GM19023 (cell line): ENCODE results near the gene IL26.

Experiments used
- ATAC-seq: cut with Tn5 transposase; IDR thresholded peaks from one replicate; pipeline ENCODE4 v1.9.1; 2021; ENCODE audit warnings: mild to moderate bottlenecking, moderate library complexity; ENCODE audit not compliant: unreplicated experiment

The IL26 gene

GRCh38 chr12:68225576-68226476, at the start of gene IL26:
Gene IL26 (minus strand): TSS chr12:68225810. CDS start chr12:68225756, 54 bp downstream.
- ATAC-seq, result no peak

GRCh38 chr12:68272732-68273131, 47.1 kb upstream of the IL26 start:
- no peak for ATAC-seq

GRCh38 chr12:68271346-68271745, 45.7 kb upstream of the IL26 start:
- ATAC-seq, result no peak

GRCh38 chr12:68270358-68270757, 44.7 kb upstream of the IL26 start:
- ATAC-seq, result no peak

GRCh38 chr12:68269779-68270178, 44.2 kb upstream of the IL26 start:
- no peak for ATAC-seq

- no peak for ATAC-seq
Observed at GRCh38 chr12:68268967-68269366, 43.4 kb upstream of the IL26 start.

- ATAC-seq, result no peak
Observed at GRCh38 chr12:68267892-68268396, 42.3 kb upstream of the IL26 start.

- ATAC-seq, result no peak
Observed at GRCh38 chr12:68264857-68265256, 39.2 kb upstream of the IL26 start.

GRCh38 chr12:68264158-68264855, 38.7 kb upstream of the IL26 start:
- no peak for ATAC-seq

- no peak for ATAC-seq
Observed at GRCh38 chr12:68263366-68263765, 37.8 kb upstream of the IL26 start.

- no peak for ATAC-seq
Observed at GRCh38 chr12:68261896-68262295, 36.3 kb upstream of the IL26 start.

- ATAC-seq, result no peak
Observed at GRCh38 chr12:68260153-68260552, 34.5 kb upstream of the IL26 start.

GRCh38 chr12:68259318-68259940, 33.8 kb upstream of the IL26 start:
- ATAC-seq, result no peak

- ATAC-seq, result no peak
Observed at GRCh38 chr12:68253504-68253903, 27.9 kb upstream of the IL26 start, which contains the start of gene IL22. Gene IL22 (minus strand): TSS chr12:68253604. CDS start chr12:68253448, 156 bp downstream.

GRCh38 chr12:68252077-68252476, 26.5 kb upstream of the IL26 start:
- ATAC-seq, result no peak

GRCh38 chr12:68250454-68250853, 24.8 kb upstream of the IL26 start:
- ATAC-seq, result no peak

GRCh38 chr12:68247785-68248184, 22.2 kb upstream of the IL26 start:
- ATAC-seq, result no peak

- ATAC-seq, result no peak
Observed at GRCh38 chr12:68246350-68246749, 20.7 kb upstream of the IL26 start.

- ATAC-seq, result no peak
Observed at GRCh38 chr12:68245180-68246021, 19.8 kb upstream of the IL26 start.

- ATAC-seq, result no peak
Observed at GRCh38 chr12:68242777-68243176, 17.2 kb upstream of the IL26 start.
